Stimulated activated CD8-positive, alpha-beta memory T cell treated with anti-CD3 and anti-CD28 coated beads, Interleukin-4, amount 100 ng/mL, for 48 hours (primary cell): ENCODE results near the gene FOXJ1.
"Not testable (repeated sequence)": the region's sequence is repeated elsewhere in the genome, so short reads cannot be mapped to it uniquely, and the experiment has no call there.

ENCODE experiments used
- DNase-seq: peaks from one replicate; pipeline ENCODE4 v3.0.0-alpha.2; 2020

Gene FOXJ1, protein sequence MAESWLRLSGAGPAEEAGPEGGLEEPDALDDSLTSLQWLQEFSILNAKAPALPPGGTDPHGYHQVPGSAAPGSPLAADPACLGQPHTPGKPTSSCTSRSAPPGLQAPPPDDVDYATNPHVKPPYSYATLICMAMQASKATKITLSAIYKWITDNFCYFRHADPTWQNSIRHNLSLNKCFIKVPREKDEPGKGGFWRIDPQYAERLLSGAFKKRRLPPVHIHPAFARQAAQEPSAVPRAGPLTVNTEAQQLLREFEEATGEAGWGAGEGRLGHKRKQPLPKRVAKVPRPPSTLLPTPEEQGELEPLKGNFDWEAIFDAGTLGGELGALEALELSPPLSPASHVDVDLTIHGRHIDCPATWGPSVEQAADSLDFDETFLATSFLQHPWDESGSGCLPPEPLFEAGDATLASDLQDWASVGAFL

DNA sequence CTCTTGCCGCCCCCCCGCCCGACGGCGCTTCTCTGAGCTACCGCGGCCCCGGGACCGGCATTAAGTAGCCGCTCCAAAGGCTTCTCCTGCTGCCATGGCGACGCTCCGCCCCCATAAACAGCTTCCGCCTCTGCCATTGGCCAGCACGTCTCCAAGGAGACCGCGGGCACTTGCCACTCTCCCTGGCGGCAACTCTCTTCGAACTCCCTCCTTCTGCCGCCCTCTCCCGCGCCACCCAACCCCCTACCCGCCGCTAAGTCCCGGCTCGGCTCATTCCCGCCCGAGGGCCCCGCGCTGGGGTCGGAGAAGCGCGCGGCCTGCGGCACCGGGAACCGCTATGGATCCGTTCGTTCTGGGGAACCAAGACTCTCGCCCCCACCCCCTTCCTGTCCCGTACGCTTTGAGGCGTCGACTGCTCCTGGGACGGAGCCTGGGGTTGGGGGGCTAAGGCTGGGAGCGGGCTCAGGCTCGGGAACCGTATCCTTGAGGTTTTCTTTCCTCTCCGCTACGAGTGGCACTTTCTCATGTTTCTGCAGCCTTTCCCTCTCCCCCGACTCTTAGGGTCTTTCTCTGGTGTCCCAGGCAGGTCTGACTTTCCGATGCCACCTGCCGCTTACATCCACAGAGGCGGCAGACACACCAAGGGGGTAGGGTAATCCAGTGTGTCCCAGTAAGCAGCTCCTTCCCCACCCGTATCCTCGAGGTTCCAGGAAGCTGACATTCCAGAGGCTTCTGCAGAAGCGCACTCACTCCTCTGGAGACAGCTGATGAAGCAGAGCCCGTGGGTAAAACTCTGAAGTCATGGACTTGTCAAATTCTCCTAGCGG is at the start of gene FOXJ1:
Gene FOXJ1, minus strand, starts transcription at position 34 of the 827 bp plus-strand sequence. CDS start 850 bp downstream, outside the sequence.
- DNase-seq = peak; percentile 94

DNA sequence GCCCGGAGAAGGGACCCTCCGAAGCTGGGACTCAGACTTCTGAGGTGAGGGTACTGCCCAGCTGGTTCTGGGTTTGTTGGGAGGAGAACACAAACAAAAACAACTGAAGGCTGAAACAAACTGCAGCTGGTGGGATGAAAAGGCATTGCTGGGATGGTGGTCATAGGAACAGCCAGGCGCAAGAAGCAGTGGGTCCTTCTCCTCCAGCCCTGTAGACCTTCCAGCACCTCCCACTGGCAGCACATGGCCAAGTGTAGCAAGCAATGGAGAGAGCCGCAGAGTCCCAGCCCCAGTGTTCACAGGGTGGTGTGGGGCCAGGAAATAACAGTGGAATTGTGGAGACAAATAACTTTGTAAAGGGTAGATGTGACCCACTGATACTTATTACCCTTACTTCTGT is 48.7 kb upstream of the FOXJ1 start:
- DNase-seq = no peak

DNA sequence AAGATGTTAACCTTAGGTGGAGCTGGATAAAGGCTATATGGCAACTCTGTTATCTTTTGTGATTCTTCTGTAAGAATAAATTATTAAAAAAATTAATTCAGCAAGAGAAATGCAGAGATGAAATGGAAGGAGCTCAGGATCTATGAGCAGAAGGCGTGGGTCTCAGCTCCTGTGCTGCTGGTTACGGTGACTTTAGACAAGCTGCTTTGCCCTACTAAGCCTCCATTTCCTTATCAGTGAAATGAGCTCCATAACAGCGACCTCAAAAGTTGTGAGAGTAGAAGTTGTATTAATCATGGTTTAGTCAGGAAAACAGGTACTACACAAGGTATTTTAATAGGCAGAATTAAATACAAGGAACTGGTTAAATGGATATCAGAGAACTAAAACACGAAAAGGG is 48.2 kb upstream of the FOXJ1 start:
- no peak for DNase-seq

DNA sequence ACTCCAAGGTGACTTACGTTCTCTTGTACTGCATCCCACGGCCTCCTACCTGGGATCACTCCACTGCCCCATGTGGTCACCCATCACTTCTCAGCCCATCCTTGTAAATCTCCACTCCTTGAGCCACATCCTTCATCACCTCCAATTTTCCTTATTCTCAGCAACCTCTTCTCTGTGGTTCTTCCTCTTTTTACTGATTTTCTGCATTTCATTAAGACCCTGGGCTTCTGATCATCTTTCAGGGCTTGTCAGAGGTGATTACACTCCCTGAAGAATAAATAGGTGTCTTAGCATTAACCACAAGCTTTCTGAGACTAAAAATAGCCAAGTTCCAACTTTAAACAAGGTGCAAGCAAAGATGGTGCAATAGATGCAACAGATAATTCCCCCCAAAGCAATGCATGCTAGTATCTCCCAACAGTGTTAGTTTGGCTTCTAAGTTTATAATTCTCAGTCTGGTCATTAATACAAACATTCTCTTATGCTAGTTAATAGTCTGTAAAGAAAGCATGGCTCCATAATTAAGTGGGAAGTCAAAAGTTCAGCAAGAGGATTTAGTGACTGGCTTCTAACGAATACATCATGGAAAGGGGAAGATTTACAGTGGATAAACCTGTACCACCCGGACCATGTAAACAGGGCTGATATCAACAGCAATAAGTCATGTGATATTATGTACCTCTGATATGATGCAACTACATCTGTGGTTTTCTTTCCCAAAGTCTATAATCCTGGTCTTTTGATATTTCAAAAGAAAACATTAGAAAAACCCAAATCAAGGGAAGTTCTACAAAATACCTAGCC is 47.4 kb upstream of the FOXJ1 start:
- DNase-seq = no peak

DNA sequence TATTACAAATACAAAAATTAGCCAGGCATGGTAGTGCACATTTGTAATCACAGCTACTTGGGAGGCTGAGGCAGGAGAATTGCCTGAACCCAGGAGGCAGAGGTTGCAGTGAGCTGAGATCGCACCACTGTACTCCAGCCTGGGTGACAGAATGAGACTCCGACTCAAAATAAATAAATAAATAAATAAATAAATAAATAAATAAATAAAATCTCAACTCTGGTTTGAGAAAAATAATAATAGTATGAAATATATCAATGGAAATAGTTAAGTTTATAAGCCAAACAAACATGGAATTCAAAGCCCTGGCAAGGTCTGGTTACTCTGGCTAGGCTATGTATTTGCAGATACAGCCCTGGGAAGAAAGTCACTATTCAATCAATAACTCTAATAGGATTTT is 45.7 kb upstream of the FOXJ1 start:
- not testable (repeated sequence) for DNase-seq

DNA sequence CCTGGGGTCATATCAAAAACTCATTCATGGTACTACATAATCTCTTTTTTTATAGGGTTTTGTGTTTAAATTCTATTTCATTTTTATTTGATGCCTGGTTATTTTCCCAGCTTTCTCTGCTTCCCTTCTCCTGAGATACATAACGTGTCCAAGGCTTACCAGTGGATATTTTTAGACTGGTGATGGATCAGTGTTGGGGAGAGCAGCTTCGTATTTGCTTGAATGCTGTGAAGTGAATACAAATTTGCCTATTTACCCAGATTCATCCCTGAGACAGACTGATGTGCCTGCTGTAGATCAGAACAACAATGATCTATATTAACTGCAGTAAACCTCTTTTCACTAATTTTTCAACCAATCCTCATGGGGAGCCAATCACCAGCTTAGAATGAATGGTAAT is 43.2 kb upstream of the FOXJ1 start:
- no peak for DNase-seq

DNA sequence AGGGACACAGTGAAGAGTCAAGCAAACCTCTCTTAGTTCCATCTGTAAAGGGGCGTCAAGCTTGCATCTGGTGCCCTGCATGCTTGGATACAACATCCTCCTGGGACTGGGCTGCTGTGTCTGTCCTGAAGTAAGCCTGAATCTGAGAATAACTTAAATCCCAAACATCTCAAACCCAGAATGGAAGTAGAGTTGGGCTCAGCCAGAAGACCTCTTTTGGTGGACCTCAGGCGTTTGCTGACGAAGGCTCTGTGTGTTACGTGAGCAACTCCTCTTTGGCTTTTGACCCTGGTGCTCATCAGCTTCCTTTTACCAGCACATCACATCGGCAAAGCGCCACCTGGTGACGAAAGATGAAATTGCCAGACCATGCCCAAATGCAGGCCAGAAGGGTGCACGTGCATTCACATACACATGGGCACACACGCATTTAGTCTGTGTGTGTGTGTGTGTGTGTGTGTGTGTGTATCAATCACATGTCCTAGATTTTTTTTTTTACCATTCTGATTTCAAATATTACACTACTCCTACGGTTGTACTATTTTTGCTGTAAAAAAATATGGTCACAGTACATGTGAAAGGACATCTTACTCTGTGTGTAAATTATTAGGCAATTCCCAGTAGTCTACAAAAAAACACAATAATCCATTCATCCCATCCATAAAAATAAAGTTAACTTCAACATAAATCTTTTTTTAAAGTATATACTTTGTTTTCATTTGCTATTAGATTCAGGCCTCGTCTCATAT is 41.1 kb upstream of the FOXJ1 start:
- peak; percentile 99 for DNase-seq

DNA sequence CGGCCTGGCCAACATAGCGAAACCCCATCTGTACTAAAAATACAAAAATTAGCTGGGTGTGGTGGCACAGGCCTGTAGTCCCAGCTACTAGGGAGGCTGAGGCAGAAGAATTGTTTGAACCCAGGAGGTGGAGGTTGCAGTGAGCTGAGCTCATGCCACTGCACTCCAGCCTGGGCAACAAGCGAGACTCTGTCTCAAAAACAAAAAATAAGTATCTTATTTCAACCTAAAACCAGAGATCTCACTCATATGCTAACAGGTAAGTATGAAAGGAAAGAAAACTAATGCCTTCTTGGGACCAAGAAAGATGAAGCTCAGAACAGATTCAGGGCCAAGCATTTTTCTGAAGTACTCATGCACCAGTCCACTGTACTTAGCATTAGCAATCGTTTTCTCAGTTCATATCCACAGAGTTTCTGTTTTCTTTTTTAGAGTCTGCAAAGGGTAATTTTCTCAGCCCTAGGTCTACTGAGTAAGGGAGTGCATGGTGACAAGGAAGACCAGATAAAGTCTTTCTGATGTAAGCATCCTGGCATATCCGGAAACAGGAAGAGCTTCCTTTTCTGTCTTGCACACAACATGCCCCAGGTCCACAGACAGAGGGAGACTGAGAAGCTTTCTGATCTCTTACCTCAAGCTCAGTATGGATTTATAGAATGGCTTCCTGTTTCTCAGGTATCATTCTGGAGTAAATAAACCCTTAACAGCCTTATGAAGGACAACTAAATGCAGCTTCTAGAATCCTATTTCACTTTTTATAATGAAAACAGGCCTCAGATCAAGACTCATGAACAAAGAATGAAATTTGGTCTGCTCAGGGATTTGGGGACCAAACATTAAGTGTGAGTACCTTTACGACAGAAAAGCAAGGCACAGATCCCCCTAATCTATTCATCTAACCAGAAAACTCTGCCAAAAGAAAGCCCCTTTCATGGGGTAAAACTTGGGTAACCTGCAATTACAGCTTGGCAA is 38.7 kb upstream of the FOXJ1 start:
- DNase-seq = no peak

DNA sequence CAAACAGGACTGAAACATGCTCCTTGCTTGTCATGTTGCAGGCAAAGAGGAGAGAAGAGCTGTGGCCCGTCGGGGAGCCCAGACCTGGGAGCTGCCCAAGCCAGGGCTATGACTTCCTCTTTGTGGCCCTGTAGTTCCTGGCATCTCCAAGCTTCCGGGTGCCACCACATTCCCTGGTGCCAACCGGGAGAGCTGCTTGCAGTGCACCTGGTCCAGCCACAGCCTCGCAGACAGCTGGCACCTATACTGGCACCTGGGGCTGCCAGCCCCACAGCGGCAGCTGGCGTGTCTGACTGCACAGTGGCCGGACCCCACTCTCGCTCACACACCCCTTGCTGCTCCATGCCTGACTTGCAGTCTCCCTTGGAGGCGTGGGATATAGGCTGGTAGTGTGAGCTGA is 37.1 kb upstream of the FOXJ1 start:
- no peak for DNase-seq

DNA sequence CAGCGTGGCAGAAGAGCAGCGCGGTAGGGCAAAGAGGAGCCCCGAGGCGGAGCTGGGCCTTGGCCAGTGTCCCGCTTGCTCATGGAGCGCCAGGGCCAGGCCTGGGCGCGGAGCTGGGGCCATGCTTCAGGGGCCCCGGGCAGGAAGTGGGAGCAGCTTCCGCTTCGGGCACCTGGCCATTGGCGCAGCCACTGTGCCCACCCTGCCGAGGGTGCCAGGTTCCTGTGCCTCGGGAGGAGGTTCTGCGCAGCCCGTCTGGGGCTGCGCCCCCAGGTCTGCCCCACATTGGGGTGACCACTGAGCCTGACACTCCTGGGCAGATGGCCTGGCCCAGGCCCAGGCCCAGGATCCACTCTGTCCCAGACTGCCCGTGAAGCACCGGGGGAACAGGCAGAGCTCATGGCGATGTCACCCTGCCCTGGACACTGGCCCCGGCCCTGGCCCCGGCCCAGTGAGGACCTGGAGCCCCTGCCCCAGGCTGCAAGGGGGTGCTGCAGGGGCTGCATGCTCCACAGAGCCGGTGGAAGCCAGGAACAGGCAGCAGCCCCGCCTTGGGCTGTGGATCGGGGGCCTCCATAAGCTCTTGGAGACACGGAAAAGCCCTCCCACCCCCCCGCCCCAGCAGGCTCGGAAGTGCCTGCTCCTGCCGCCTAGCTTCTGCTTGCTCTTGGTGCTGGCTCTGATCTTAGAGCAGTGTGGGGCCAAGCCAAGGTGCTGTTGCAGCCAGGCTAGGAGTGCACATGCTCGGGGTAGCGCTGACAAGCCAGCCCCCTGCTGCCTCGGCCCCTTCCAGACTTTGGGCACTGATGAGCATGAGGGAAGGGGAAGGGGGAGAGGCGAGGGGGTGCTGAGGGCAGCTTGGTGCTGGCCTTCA is 35.9 kb upstream of the FOXJ1 start:
- no peak for DNase-seq

DNA sequence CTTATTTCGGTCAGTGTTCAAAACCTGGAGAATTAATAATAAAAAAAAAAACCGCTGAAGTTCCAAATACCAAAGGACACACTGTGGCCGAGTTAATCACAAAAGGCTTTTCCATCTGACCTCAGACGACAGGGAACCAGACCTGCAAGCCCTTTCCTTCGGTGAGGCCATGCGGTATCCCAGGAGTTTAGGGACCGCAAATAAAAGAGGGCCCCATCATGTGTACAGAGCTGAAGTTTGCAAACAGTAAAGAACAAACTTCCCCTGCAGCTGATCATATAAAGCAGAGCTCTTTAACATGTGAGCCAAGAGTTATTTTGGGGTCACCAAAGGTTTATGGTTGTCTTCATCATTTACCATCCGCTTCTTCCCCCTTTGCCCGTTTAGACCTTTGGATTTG is 33.0 kb upstream of the FOXJ1 start:
- DNase-seq = no peak

DNA sequence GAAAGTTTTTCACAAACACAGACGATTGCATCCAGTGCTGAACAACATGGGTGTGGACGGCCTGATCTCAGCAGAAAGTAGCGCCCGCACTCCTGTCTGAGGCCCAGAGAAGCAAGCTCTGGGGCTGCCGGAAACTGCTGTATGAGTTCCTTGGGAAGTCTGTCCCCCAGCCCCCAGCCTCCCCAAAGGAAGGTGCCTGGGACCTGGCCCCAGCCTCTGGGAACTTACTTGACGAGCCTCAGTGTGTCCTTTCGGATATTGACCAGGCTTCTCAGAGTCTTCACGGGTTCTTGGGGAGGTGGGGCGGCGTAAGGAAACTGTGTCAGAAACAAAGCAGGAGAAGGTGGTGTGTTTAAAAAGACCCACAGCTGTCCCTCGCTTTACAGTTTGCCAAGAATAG is 32.4 kb upstream of the FOXJ1 start:
- DNase-seq = no peak

DNA sequence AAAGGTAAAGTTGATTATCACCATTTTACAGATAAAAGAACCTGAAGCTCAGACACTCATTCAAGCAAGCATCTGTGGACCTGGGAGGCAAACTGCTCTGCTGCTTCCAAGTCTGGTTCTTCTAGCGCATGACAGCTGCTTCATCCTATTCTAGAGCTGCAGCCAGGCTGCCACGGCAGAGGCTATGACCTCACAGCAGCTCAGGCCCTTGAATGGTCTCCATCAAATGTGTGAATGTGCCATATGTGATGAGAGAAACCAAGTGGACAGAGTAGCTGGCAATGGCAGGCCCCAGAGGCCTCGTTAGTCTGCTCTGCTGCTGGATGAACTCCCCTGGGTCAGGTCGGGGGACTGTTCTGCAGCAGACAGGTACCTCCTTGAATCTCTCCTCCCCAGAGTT is 30.7 kb upstream of the FOXJ1 start:
- no peak for DNase-seq

DNA sequence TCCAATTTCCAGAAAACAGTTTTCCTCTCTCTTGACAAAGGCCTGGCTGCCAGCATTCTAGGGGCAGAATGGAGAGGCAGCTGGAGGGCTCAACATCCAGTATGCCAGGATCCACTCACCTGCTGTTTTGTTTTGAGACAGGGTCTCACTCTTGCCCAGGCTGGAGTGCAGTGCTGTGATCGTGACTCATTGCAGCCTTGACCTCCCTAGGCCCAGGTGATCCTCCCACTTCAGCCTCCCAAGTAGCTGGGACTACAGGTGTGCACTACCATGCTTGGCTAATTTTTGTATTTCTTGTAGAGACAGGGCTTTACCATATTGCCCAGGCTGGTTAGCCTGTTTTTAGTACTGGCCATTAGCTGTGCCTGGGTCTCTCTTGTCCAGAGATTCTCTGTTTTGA is 29.1 kb upstream of the FOXJ1 start:
- DNase-seq = no peak

DNA sequence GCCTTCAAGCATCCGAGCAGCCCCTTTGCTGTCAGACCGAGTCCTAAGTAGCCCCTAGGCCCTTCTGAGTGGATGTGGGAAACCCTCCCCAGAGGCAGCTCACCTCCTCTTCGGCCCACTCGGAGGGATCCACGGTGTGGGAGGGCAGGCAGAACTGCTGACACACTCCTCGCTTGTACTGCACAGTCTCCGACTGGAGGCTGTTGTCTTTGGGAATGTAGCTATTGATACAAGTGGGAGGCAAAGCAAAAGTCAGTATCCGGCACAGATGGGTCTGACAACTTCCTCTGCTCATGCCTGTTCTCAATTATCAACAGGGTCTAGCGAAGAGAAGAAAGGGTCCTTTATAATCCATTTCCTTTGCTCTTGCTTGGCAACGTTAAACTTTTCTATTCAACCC is 25.9 kb upstream of the FOXJ1 start:
- DNase-seq = no peak

DNA sequence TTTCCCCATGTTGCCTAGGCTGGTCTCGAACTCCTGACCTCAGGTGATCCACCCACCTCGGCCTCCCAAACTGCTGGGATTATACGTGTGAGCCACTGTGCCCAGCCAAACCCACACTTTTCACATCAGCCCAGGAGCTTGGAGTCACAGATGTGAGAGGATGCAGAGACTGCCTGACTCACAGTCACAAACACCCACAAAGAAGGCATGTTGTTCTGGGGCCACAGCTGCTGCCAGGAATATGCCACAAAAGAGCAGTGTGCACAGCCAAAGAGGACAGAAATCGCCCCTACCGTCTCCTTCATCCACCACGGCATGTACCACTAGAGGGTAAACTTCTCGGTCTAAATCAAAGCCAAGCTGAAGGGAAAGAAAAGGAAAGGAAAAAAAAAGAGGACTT is 25.1 kb upstream of the FOXJ1 start:
- DNase-seq = no peak

DNA sequence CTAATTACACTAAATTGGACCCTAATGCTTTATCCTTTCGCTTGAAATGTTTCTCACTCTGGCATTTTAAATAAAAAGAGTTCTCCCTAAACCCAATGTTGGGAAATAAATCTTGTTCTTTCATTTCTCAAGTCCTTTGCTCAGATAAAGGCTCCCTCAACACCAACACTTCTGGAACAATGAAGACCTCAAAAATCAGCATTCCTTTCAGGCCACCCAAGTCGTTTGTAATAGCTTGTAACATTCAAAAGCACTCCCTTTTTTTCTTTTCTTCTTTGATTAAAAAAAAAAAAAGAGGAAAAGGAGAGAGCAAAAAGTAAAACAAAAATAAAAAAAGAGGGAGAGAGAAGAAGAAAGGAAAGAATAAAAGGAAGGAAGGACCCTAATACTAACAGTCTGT is 23.3 kb upstream of the FOXJ1 start:
- DNase-seq = no peak

DNA sequence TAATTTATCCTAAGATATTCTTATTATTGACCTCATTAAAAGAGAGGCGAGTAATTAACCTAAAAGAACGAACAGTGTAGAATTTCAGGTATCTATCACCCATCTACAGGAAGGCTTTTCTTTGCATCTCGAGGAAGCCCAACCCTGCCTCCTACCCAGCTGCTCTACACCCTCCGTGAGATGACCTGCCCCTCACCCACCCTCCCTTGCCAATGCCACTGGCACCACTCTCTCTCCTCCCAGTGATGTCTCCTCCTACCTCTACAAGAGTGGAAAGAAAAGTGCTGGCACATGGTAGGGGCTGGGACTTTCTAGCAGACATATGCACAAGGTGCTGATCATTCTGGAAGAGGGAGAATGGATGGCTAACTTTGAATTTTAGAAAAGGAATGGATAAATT is 22.9 kb upstream of the FOXJ1 start:
- DNase-seq = no peak

DNA sequence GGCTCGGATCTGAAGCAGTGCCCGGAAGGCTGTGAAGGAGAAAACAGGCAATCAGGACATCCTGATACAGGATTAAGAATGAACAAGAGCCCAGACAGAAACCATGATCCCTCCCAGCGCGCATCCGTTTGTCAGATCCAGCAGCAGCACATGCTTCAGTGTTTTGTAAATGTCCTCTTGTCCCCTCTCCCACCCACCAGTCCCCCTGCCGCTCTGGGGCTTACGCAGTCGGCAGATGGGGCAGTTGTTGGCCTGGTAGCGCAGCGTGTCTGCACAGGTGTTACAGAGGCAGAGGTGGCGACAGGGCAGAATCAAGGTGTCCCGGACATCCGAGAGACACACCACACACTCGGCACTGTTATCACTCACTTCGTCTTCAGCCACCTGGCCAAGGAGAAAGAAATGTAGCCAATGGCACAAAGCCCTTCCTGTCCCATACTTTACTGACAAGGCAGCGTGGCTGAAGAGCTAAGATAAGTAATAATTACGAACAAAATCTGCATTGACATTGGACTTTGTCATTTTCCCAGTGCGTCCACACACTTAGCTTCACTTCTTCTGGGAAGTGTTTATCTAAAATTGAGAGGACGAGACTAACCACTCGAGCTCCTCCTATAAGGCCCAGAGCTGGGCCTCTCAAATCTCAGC is 20.7 kb upstream of the FOXJ1 start:
- no peak for DNase-seq
